ENCODE measurements around the gene MAGI1.

- TF ChIP-seq RXRA (IDR thresholded peaks at IDR 0.05; ENCODE audit: borderline replicate concordance, low read depth) = no peak
- TF ChIP-seq CTCF (IDR thresholded peaks at IDR 0.05) = no peak
- TF ChIP-seq POLR2AphosphoS5 (IDR thresholded peaks at IDR 0.05; ENCODE audit: low read depth, low read length) = no peak
- no peak for TF ChIP-seq TAF1 (IDR thresholded peaks at IDR 0.05; ENCODE audit: borderline replicate concordance, low read depth, low read length)
- no peak for TF ChIP-seq GATA2 (CRISPR knock-in tag; IDR thresholded peaks at IDR 0.05)
- no peak for TF ChIP-seq PBX3 (IDR thresholded peaks at IDR 0.05)
- no peak for TF ChIP-seq REST (IDR thresholded peaks at IDR 0.05; ENCODE audit: low read depth, low read length)
- TF ChIP-seq RCOR1 (IDR thresholded peaks at IDR 0.05; ENCODE audit: low read length) = no peak
- TF ChIP-seq EP300 (IDR thresholded peaks at IDR 0.05; ENCODE audit: borderline replicate concordance in 1 of 2, low read depth in 1 of 2, low read length in 1 of 2) = no peak
- TF ChIP-seq EZH2phosphoT487 (IDR thresholded peaks at IDR 0.05; ENCODE audit: borderline replicate concordance, low read depth) = no peak
Observed at GRCh38 chr3:65638301-65638700, 400.4 kb downstream of the MAGI1 start.

Data from SK-N-SH (cell line).